ENCODE data around the gene EME1.
"Not testable (repeated sequence)": the region's sequence is repeated elsewhere in the genome, so short reads cannot be mapped to it uniquely, and the experiment has no call there.

The EME1 gene

DNA sequence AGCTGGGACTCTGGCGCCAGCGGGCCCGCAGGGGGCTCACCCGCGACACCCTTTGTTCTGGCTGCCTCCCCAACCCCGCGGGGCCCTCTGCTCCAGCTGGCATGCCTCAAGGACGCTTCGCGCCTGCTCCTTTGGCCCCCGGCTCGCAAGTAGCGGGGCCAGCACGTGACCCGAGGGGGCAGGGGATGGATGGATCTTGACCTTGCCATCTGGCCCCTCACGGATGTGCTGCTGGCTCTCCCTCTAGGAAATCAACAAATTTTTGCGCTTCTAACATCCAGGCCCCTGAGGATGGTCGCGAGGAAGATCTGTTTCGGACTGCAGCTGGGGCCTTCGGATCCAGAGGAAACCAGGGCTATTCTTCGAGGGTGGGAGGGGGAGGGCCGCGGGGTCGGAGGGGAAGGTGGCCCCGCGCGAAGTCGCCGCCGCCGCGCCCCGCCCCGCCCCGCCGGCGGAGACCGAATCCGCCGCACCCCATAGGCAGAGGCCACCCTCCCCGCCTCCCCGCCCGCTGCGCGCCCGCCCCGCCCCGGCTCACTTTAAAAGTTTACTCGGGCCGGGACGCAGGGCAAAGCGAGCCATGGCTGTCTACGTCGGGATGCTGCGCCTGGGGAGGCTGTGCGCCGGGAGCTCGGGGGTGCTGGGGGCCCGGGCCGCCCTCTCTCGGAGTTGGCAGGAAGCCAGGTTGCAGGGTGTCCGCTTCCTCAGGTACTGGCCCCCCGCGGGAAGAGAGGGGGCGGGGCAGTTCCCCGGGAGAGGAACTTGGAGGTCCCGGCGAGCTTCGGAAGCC is 52.8 kb downstream of the EME1 start, which contains the start of gene ACSF2:
Gene ACSF2 (plus strand): TSS at position 537 of the 790 bp plus-strand sequence. CDS start 44 bp downstream, at position 581.
- peak; percentile 88 for ATAC-seq
- TF ChIP-seq, protein P1, sequence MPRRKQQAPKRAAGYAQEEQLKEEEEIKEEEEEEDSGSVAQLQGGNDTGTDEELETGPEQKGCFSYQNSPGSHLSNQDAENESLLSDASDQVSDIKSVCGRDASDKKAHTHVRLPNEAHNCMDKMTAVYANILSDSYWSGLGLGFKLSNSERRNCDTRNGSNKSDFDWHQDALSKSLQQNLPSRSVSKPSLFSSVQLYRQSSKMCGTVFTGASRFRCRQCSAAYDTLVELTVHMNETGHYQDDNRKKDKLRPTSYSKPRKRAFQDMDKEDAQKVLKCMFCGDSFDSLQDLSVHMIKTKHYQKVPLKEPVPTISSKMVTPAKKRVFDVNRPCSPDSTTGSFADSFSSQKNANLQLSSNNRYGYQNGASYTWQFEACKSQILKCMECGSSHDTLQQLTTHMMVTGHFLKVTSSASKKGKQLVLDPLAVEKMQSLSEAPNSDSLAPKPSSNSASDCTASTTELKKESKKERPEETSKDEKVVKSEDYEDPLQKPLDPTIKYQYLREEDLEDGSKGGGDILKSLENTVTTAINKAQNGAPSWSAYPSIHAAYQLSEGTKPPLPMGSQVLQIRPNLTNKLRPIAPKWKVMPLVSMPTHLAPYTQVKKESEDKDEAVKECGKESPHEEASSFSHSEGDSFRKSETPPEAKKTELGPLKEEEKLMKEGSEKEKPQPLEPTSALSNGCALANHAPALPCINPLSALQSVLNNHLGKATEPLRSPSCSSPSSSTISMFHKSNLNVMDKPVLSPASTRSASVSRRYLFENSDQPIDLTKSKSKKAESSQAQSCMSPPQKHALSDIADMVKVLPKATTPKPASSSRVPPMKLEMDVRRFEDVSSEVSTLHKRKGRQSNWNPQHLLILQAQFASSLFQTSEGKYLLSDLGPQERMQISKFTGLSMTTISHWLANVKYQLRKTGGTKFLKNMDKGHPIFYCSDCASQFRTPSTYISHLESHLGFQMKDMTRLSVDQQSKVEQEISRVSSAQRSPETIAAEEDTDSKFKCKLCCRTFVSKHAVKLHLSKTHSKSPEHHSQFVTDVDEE (CRISPR knock-in tag; IDR thresholded peaks at IDR 0.05) = no peak
- TF ChIP-seq ZNF70 (CRISPR knock-in tag; IDR thresholded peaks at IDR 0.05) (no peak; the same call in 1 of the 2 replicates), ZNF8 (CRISPR knock-in tag; IDR thresholded peaks at IDR 0.05) (no peak), CSDC2 (CRISPR knock-in tag; IDR thresholded peaks at IDR 0.05) (no peak), PPARA (CRISPR knock-in tag; IDR thresholded peaks at IDR 0.05; ENCODE audit: borderline replicate concordance) (no peak), RARB (CRISPR knock-in tag; IDR thresholded peaks at IDR 0.05) (no peak), OSR1 (CRISPR knock-in tag; IDR thresholded peaks at IDR 0.05) (no peak)

DNA sequence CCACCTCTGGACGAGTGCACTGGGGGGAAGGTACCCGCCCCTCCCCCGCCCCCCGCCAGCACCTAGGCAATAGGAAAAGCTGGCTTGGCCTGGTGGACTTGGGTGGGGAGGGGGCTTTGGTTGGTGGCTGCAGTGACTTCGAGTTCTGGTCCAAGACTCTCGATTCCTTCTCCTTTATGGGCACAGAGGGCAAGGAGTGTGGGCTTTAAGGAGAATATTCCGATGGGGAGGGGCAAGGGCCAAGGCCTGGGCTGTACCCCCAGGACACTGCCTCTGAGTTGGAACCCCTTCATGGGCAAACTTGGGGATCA is 53.4 kb downstream of the EME1 start:
- no peak for ATAC-seq
- TF ChIP-seq ZNF70 (CRISPR knock-in tag; IDR thresholded peaks at IDR 0.05) (no peak), TOX (CRISPR knock-in tag; IDR thresholded peaks at IDR 0.05; ENCODE audit: borderline replicate concordance) (no peak), ZFP3 (CRISPR knock-in tag; IDR thresholded peaks at IDR 0.05) (no peak), PPARA (CRISPR knock-in tag; IDR thresholded peaks at IDR 0.05; ENCODE audit: borderline replicate concordance) (no peak), ZNF565 (CRISPR knock-in tag; conservative IDR thresholded peaks at IDR 0.05; ENCODE audit: low read depth) (no peak), TCF4 (CRISPR knock-in tag; IDR thresholded peaks at IDR 0.05; ENCODE audit: borderline replicate concordance) (no peak), OSR1 (CRISPR knock-in tag; IDR thresholded peaks at IDR 0.05) (no peak), SNAI2 (CRISPR knock-in tag; IDR thresholded peaks at IDR 0.05) (no peak), ZC3H10 (CRISPR knock-in tag; IDR thresholded peaks at IDR 0.05) (no peak), ARNTL (CRISPR knock-in tag; IDR thresholded peaks at IDR 0.05; ENCODE audit: borderline replicate concordance, low read depth) (no peak), ESRRG (CRISPR knock-in tag; IDR thresholded peaks at IDR 0.05) (no peak), GLIS3 (CRISPR knock-in tag; IDR thresholded peaks at IDR 0.05) (no peak)
- TF ChIP-seq, protein P2, sequence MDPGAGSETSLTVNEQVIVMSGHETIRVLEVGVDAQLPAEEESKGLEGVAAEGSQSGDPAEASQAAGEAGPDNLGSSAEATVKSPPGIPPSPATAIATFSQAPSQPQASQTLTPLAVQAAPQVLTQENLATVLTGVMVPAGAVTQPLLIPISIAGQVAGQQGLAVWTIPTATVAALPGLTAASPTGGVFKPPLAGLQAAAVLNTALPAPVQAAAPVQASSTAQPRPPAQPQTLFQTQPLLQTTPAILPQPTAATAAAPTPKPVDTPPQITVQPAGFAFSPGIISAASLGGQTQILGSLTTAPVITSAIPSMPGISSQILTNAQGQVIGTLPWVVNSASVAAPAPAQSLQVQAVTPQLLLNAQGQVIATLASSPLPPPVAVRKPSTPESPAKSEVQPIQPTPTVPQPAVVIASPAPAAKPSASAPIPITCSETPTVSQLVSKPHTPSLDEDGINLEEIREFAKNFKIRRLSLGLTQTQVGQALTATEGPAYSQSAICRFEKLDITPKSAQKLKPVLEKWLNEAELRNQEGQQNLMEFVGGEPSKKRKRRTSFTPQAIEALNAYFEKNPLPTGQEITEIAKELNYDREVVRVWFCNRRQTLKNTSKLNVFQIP (CRISPR knock-in tag; IDR thresholded peaks at IDR 0.05; ENCODE audit: borderline replicate concordance, low read depth) = no peak
- TF ChIP-seq, protein P3, sequence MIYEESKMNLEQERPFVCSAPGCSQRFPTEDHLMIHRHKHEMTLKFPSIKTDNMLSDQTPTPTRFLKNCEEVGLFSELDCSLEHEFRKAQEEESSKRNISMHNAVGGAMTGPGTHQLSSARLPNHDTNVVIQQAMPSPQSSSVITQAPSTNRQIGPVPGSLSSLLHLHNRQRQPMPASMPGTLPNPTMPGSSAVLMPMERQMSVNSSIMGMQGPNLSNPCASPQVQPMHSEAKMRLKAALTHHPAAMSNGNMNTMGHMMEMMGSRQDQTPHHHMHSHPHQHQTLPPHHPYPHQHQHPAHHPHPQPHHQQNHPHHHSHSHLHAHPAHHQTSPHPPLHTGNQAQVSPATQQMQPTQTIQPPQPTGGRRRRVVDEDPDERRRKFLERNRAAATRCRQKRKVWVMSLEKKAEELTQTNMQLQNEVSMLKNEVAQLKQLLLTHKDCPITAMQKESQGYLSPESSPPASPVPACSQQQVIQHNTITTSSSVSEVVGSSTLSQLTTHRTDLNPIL (CRISPR knock-in tag; IDR thresholded peaks at IDR 0.05; ENCODE audit: low read depth) = no peak
- TF ChIP-seq, protein P1 (CRISPR knock-in tag; IDR thresholded peaks at IDR 0.05) = no peak

DNA sequence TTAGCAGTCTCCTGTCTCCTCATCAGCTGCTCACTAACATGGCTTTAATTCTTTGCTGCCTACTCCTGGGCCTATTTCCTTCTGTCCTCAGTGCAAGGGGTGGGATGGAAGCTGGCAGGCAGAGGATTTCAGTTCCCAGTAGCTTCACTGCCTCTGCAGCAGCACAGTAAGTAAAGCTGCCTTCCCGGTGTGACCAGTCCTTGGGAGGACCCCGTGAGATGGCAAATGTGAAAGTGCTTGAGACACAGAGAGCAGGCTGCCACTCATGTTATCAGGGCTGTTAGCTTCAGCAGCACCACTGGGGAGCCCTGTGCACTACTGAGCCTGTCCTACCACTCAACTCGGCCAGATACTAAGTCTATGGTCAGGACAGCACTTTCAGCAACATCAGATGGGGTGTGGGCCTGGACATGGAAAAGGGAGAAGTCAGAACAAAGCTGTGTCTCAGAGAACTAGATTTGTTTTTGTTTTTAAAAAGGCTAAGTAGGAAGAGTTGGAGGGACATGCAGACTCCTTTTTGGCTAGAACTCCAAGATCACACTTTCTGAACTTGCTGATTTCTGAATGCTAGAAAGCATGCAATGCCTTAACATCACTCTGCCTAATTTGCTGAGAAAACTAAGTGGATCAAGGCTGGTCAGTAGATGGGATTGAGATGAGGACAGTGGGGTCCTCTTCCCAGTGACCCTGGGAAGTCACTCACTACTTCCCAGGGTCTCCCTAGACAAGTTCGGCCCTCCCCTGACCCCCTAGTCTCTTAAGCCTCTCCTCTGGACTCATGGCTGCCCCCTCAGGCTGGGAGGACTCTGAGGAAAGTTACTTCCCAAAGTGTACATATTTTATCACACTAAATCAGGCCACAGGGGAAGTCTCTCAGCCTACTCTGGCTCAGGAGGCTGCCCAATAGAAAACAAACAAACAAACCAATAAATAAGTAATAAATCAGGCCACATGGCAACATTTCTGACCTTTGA is 54.1 kb downstream of the EME1 start:
- ATAC-seq = peak; percentile 69
- TF ChIP-seq RARB (CRISPR knock-in tag; IDR thresholded peaks at IDR 0.05) (no peak), ZNF8 (CRISPR knock-in tag; IDR thresholded peaks at IDR 0.05) (no peak), ZFP30 (CRISPR knock-in tag; IDR thresholded peaks at IDR 0.05) (no peak), GLIS3 (CRISPR knock-in tag; IDR thresholded peaks at IDR 0.05) (no peak)
- TF ChIP-seq, protein P4, sequence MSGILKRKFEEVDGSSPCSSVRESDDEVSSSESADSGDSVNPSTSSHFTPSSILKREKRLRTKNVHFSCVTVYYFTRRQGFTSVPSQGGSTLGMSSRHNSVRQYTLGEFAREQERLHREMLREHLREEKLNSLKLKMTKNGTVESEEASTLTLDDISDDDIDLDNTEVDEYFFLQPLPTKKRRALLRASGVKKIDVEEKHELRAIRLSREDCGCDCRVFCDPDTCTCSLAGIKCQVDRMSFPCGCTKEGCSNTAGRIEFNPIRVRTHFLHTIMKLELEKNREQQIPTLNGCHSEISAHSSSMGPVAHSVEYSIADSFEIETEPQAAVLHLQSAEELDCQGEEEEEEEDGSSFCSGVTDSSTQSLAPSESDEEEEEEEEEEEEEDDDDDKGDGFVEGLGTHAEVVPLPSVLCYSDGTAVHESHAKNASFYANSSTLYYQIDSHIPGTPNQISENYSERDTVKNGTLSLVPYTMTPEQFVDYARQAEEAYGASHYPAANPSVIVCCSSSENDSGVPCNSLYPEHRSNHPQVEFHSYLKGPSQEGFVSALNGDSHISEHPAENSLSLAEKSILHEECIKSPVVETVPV (CRISPR knock-in tag; IDR thresholded peaks at IDR 0.05) = no peak

DNA sequence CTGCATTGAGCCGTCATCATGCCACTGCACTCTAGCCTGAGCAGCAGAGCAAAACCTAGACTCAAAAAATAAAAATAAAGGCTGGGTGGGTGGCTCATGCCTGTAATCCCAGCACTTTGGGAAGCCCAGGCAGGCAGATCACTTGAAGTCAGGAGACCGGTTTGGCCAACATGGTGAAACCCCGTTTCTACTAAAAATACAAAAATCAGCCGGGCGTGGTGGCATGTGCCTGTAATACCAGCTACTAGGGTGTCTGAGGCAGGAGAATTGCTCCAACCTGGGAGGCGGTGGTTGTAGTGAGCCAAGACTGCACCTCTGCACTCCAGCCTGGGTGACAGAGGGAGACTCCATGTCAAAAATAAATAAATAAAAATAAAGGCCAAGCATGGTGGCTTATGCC is 55.1 kb downstream of the EME1 start:
- ATAC-seq = not testable (repeated sequence)
